ENCODE data around the gene ZNF775. TPM values are rescaled to one million over a fixed set of nuclear protein-coding genes. Genes with fewer than 3 reads are reported as not detected.

Gene ZNF775
- total RNA-seq, 2 experiments from 2014 or later = 3.9 to 5.1 TPM

GRCh38 chr7:150398108-150398964 lies 19.2 kb downstream of the ZNF775 start:
- ATAC-seq (no peak), DNase-seq (no peak)
- no peak overlapping the region for H3K4me3 Mint-ChIP-seq
- H3K27ac Mint-ChIP-seq = no peak overlapping the region
- ChIA-PET POLR2A (no interaction called here), CTCF (no interaction called here)
- no peaks in the 10 kb centered on the region for H3K27me3 Mint-ChIP-seq
- no peaks in the 10 kb centered on the region for H3K9me3 Mint-ChIP-seq (ENCODE audit: low read depth)
- peaks cover 17% of the 10 kb centered on the region for H3K4me1 Mint-ChIP-seq
- H3K36me3 Mint-ChIP-seq (ENCODE audit: low read depth) = peaks cover 5% of the 10 kb centered on the region
- intact Hi-C loops (cut with DNase I, micrococcal nuclease) = no loop called here

GRCh38 chr7:150398965-150399320 lies 19.8 kb downstream of the ZNF775 start:
- Mint-ChIP-seq H3K27me3 (no peaks in the 10 kb centered on the region), H3K36me3 (ENCODE audit: low read depth) (peaks cover 5% of the 10 kb centered on the region), H3K27ac (no peak overlapping the region), H3K4me3 (no peak overlapping the region), H3K4me1 (peaks cover 20% of the 10 kb centered on the region), H3K9me3 (ENCODE audit: low read depth) (no peaks in the 10 kb centered on the region)
- ChIA-PET CTCF (no interaction called here), POLR2A (no interaction called here)
- ATAC-seq (no peak), DNase-seq (no peak)
- intact Hi-C loops (cut with DNase I, micrococcal nuclease) = no loop called here

- H3K4me1 Mint-ChIP-seq = peaks cover 23% of the 10 kb centered on the region
- no peaks in the 10 kb centered on the region for H3K27me3 Mint-ChIP-seq
- H3K4me3 Mint-ChIP-seq = no peak overlapping the region
- no peaks in the 10 kb centered on the region for H3K9me3 Mint-ChIP-seq (ENCODE audit: low read depth)
- POLR2A ChIA-PET = no interaction called here
- CTCF ChIA-PET = interaction anchor here (0.8 kb wide), 1 partner anchor 25 kb away, joined by 3 read pairs; no protein-coding TSS in a partner anchor
- peaks cover 5% of the 10 kb centered on the region for H3K36me3 Mint-ChIP-seq (ENCODE audit: low read depth)
- no peak overlapping the region for H3K27ac Mint-ChIP-seq
- ATAC-seq (no peak), DNase-seq (no peak)
- intact Hi-C loops (cut with DNase I, micrococcal nuclease) = no loop called here
These were observed 20.4 kb downstream of the ZNF775 start for GRCh38 chr7:150399421-150400007.

GRCh38 chr7:150400008-150400787 lies 21.1 kb downstream of the ZNF775 start:
- peaks cover 5% of the 10 kb centered on the region for H3K36me3 Mint-ChIP-seq (ENCODE audit: low read depth)
- ChIA-PET POLR2A (no interaction called here), CTCF (interaction anchor here (0.8 kb wide), 1 partner anchor 25 kb away, joined by 3 read pairs; no protein-coding TSS in a partner anchor)
- peaks cover 25% of the 10 kb centered on the region for H3K4me1 Mint-ChIP-seq
- H3K27ac Mint-ChIP-seq = no peak overlapping the region
- H3K4me3 Mint-ChIP-seq = no peak overlapping the region
- intact Hi-C loops (cut with DNase I, micrococcal nuclease) = no loop called here
- H3K27me3 Mint-ChIP-seq = no peaks in the 10 kb centered on the region
- no peaks in the 10 kb centered on the region for H3K9me3 Mint-ChIP-seq (ENCODE audit: low read depth)
- ATAC-seq = peak; percentile 11
- no peak for DNase-seq

- no peak overlapping the region for H3K27ac Mint-ChIP-seq
- ChIA-PET CTCF (no interaction called here), POLR2A (no interaction called here)
- H3K4me1 Mint-ChIP-seq = peaks cover 29% of the 10 kb centered on the region
- intact Hi-C loops (cut with DNase I, micrococcal nuclease) = no loop called here
- H3K27me3 Mint-ChIP-seq = no peaks in the 10 kb centered on the region
- H3K36me3 Mint-ChIP-seq (ENCODE audit: low read depth) = peaks cover 5% of the 10 kb centered on the region
- DNase-seq (no peak), ATAC-seq (no peak)
- H3K4me3 Mint-ChIP-seq = no peak overlapping the region
- H3K9me3 Mint-ChIP-seq (ENCODE audit: low read depth) = no peaks in the 10 kb centered on the region
These were observed 21.8 kb downstream of the ZNF775 start for GRCh38 chr7:150400788-150401423.

- no peak overlapping the region for H3K27ac Mint-ChIP-seq
- POLR2A ChIA-PET = no interaction called here
- H3K4me3 Mint-ChIP-seq = no peak overlapping the region
- ATAC-seq (no peak), DNase-seq (no peak)
- peaks cover 5% of the 10 kb centered on the region for H3K36me3 Mint-ChIP-seq (ENCODE audit: low read depth)
- CTCF ChIA-PET = interaction anchor here (1.0 kb wide), 1 partner anchor 388 kb away, joined by 3 read pairs; no protein-coding TSS in a partner anchor
- intact Hi-C loops (cut with DNase I, micrococcal nuclease) = no loop called here
- H3K9me3 Mint-ChIP-seq (ENCODE audit: low read depth) = no peaks in the 10 kb centered on the region
- H3K4me1 Mint-ChIP-seq = peaks cover 34% of the 10 kb centered on the region
- H3K27me3 Mint-ChIP-seq = no peaks in the 10 kb centered on the region
These were observed 22.3 kb downstream of the ZNF775 start for GRCh38 chr7:150401424-150401790.

GRCh38 chr7:150401861-150402631 lies 22.9 kb downstream of the ZNF775 start:
- H3K27ac Mint-ChIP-seq = no peak overlapping the region
- peaks cover 6% of the 10 kb centered on the region for H3K36me3 Mint-ChIP-seq (ENCODE audit: low read depth)
- ChIA-PET CTCF (interaction anchor here (1.0 kb wide), 1 partner anchor 387 kb away, joined by 3 read pairs; no protein-coding TSS in a partner anchor), POLR2A (no interaction called here)
- intact Hi-C loops (cut with DNase I, micrococcal nuclease) = no loop called here
- H3K4me1 Mint-ChIP-seq = peaks cover 41% of the 10 kb centered on the region
- DNase-seq (no peak), ATAC-seq (no peak)
- no peaks in the 10 kb centered on the region for H3K27me3 Mint-ChIP-seq
- no peaks in the 10 kb centered on the region for H3K9me3 Mint-ChIP-seq (ENCODE audit: low read depth)
- no peak overlapping the region for H3K4me3 Mint-ChIP-seq

GRCh38 chr7:150402671-150403321 lies 23.7 kb downstream of the ZNF775 start:
- H3K27me3 Mint-ChIP-seq = no peaks in the 10 kb centered on the region
- no peak overlapping the region for H3K4me3 Mint-ChIP-seq
- no peak for ATAC-seq
- intact Hi-C loops (cut with DNase I, micrococcal nuclease) = no loop called here
- DNase-seq = no peak
- H3K36me3 Mint-ChIP-seq (ENCODE audit: low read depth) = peaks cover 8% of the 10 kb centered on the region
- POLR2A ChIA-PET = no interaction called here
- H3K27ac Mint-ChIP-seq = peak overlapping the region; percentile 48
- H3K9me3 Mint-ChIP-seq (ENCODE audit: low read depth) = no peaks in the 10 kb centered on the region
- peaks cover 43% of the 10 kb centered on the region for H3K4me1 Mint-ChIP-seq
- CTCF ChIA-PET = no interaction called here

GRCh38 chr7:150403376-150404171 lies 24.4 kb downstream of the ZNF775 start:
- POLR2A ChIA-PET = interaction anchor here (1.0 kb wide), 1 partner anchor 34 kb away, joined by 3 read pairs; no protein-coding TSS in a partner anchor
- Mint-ChIP-seq H3K36me3 (ENCODE audit: low read depth) (peaks cover 3% of the 10 kb centered on the region), H3K27ac (no peak overlapping the region), H3K4me1 (peaks cover 46% of the 10 kb centered on the region), H3K4me3 (no peak overlapping the region), H3K27me3 (no peaks in the 10 kb centered on the region), H3K9me3 (ENCODE audit: low read depth) (no peaks in the 10 kb centered on the region)
- DNase-seq = no peak
- intact Hi-C loops (cut with DNase I, micrococcal nuclease) = loop anchor here in 1 of 2 experiments (2.0 kb wide), 3 partner anchors 17 to 81 kb away; partner anchors contain the start of genes ACTR3C, LRRC61 and REPIN1
- ATAC-seq = no peak
- CTCF ChIA-PET = interaction anchor here (0.7 to 3.5 kb wide), 7 partner anchors 25 to 352 kb away, joined by 3 to 12 read pairs (median 3); no protein-coding TSS in a partner anchor

Measured in activated CD4-positive, alpha-beta T cell treated with anti-CD3 and anti-CD28 coated beads for 36 hours (primary cell).